Lower leg skin (tissue), 4 donors: ENCODE measurements around the gene RUNDC3A. TPM values are rescaled to one million over a fixed set of nuclear protein-coding genes. Genes with fewer than 3 reads are reported as not detected.

Experiments used
- DNase-seq, 2 donors: peaks; one replicate each; pipeline ENCODE4 v3.0.0-alpha.2; 2019; ENCODE audit warnings: low spot score in 2 of 2
- H3K4me3 ChIP-seq: fragments of 200-600 bp; sonication (generic); 2 replicates; pipeline ENCODE4 v1.5.1; 2017; ENCODE audit warnings: mild to moderate bottlenecking, low read depth; ENCODE audit not compliant: poor library complexity, severe bottlenecking
- POLR2A ChIP-seq, 2 donors: fragments of 450-650 bp; IDR thresholded peaks; one replicate each; pipeline ENCODE4 v1.6.1; 2016 to 2017; ENCODE audit warnings: antibody characterized with exemption in 2 of 2, mild to moderate bottlenecking in 1 of 2, moderate library complexity in 1 of 2
- WGBS, 2 donors: methylation state at CpG; one replicate each; pipeline ENCODE4 v1.1.5; 2018; 5-methylcytosine and 5-hydroxymethylcytosine counted together
- intact Hi-C: fragments of 100-400 bp; cut with DNase I; formaldehyde crosslinking; loops from one replicate; pipeline ENCODE4 v1.15.0; 2023; ENCODE audit warnings: low total_unique reads
- total RNA-seq, 4 donors: library from RNA; depleted of rRNA; stranded (reverse); fragments of >200 nt; gene quantifications; one replicate each; pipeline ENCODE4 v1.1.0, GENCODE V29; 2016
- TF ChIP-seq, protein P1 (sequence below), 3 donors: fragments of 450-650 bp; IDR thresholded peaks; one replicate each; pipeline ENCODE4 v1.5.1; 2016; ENCODE audit warnings: antibody characterized with exemption in 3 of 3, mild to moderate bottlenecking in 3 of 3, moderate library complexity in 2 of 3

RUNDC3A gene
- total RNA-seq, 4 donors from 2014 or later = 12.6 to 29.5 (median 17.1) TPM

DNA sequence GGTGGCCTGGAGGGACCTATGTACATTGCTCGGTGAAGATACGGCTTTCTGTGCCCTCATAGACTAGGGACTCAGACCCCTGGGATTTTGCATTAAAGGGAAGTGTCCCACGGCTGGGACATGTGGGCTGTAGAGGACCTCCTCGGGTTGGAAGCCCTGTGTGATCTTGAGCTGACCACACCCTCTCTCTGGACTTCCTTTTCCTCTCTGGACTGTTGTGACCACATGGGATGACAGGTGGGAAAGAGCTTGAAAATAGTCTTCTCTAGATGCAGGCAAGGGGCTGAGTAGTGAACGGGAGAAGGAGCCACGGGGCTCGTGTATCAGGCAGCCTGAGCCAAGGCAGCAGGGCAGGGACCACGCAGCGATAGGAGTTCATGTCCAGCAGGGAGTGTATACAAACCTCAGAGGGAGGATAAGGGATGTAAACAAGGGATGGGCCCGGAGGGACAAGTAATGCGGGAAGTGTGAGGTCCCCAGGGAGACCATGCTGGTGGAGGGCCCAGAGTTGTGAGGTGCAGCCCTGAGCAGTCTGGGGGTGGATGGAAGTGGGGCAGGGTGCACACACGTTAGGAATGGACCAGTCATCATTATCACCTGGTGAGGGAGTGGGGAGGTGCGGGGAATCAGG lies 36.0 kb upstream of the RUNDC3A start:
- DNase-seq = no peak
- no peak overlapping the region for H3K4me3 ChIP-seq
- TF ChIP-seq POLR2A (IDR thresholded peaks at IDR 0.05) = no peak
- TF ChIP-seq, protein P1, sequence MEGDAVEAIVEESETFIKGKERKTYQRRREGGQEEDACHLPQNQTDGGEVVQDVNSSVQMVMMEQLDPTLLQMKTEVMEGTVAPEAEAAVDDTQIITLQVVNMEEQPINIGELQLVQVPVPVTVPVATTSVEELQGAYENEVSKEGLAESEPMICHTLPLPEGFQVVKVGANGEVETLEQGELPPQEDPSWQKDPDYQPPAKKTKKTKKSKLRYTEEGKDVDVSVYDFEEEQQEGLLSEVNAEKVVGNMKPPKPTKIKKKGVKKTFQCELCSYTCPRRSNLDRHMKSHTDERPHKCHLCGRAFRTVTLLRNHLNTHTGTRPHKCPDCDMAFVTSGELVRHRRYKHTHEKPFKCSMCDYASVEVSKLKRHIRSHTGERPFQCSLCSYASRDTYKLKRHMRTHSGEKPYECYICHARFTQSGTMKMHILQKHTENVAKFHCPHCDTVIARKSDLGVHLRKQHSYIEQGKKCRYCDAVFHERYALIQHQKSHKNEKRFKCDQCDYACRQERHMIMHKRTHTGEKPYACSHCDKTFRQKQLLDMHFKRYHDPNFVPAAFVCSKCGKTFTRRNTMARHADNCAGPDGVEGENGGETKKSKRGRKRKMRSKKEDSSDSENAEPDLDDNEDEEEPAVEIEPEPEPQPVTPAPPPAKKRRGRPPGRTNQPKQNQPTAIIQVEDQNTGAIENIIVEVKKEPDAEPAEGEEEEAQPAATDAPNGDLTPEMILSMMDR (IDR thresholded peaks at IDR 0.05) = no peak
- 64 to 66% methylated on average over 13 of the region's 13 CpGs for WGBS, 2 donors
- intact Hi-C loops = no loop called here

DNA sequence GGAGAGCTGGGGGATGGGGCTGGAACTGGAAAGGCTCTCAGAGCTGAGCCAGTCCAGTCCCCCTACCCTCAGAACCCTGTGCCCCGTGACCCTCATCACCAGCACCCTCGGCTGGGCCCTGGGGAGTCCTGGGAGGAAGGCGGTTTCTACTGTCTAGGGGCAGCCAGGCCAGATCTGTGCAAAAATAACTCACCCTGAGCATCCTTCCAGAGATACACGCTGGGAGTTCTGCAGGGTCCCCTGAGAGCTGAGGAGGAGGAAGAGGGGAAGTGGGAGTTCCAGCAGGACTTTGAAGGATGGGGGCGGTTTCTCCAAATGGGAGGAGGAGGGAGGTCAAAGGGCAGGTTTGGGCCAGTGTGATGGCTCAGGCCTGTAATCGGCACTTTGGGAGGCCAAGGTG lies 35.4 kb upstream of the RUNDC3A start:
- 80 to 81% methylated on average over 6 of the region's 6 CpGs for WGBS, 2 donors
- TF ChIP-seq POLR2A (IDR thresholded peaks at IDR 0.05) = no peak
- TF ChIP-seq, protein P1 (IDR thresholded peaks at IDR 0.05) = no peak
- no peak overlapping the region for H3K4me3 ChIP-seq
- intact Hi-C loops = no loop called here
- DNase-seq = no peak

DNA sequence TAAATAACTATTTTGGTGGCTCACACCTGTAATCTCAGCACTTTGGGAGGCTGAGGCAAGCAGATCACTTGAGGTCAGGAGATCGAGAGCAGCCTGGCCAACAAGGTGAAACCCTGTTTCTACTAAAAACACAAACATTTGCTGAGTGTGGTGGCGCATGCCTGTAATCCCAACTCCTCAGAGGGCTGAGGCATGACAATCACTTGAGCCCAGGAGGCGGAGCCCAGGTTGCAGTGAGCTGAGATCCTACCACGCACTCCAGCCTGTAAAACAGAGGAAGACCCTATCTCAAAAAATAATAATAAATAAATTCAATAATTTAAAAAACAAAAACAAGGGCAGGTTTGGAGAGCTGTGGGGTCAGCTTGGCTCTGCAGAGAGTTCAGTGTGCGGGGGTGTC lies 34.8 kb upstream of the RUNDC3A start:
- intact Hi-C loops = no loop called here
- TF ChIP-seq, protein P1 (IDR thresholded peaks at IDR 0.05) = no peak
- no peak for TF ChIP-seq POLR2A (IDR thresholded peaks at IDR 0.05)
- no peak for DNase-seq
- 84 to 91% methylated on average over 5 of the region's 5 CpGs for WGBS, 2 donors
- H3K4me3 ChIP-seq = no peak overlapping the region

DNA sequence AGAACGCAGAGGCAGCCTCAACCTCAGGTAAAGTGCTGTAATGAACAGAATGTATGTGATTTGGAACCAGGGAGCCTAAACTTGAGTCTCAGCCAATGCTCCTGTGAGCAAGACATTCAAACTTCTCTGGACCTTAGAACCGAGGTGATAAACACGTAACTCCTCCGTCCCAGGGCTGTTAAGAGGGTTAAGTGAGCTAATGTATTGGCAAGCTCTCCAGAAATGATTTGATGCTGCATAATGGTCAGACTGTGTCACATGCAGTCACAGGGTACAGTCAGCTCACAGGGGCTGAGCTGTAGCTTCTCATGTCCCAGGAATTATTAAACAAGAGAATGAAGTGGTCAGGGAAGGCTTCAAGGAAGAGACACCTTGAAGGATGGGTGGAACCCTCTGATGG lies 30.4 kb upstream of the RUNDC3A start:
- intact Hi-C loops = no loop called here
- H3K4me3 ChIP-seq = no peak overlapping the region
- DNase-seq = no peak
- TF ChIP-seq, protein P1 (IDR thresholded peaks at IDR 0.05) = no peak
- TF ChIP-seq POLR2A (IDR thresholded peaks at IDR 0.05) = no peak
- WGBS, 2 donors = 74 to 81% methylated on average over 4 of the region's 4 CpGs

DNA sequence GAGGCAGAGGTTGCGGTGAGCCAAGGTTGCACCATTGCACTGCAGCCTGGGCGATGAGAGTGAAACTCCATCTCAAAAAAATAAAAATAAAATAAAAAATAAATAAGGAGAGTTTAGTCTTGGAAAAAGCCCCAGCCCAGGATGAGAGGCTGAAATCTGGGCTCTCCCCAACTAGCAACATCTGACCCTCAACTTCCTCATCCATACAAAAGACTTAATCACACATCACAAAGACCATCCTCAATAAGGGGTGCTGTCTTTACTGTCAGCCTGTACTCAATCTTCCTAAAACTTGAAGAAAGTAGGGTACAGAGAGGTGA lies 29.1 kb upstream of the RUNDC3A start:
- intact Hi-C loops = no loop called here
- H3K4me3 ChIP-seq = no peak overlapping the region
- WGBS, 2 donors = 80 to 92% methylated on average over 2 of the region's 2 CpGs
- no peak for DNase-seq
- no peak for TF ChIP-seq POLR2A (IDR thresholded peaks at IDR 0.05)
- TF ChIP-seq, protein P1 (IDR thresholded peaks at IDR 0.05) = no peak
